Gastroesophageal sphincter (tissue), 3 donors: Measurements from ENCODE around the gene ADARB1.

ENCODE experiments used
- POLR2A ChIP-seq, 2 donors: fragments of 450-650 bp; IDR thresholded peaks; one replicate each; pipeline ENCODE4 v1.6.1; 2017; ENCODE audit warnings: antibody characterized with exemption in 2 of 2, mild to moderate bottlenecking in 2 of 2, moderate library complexity in 1 of 2
- TF ChIP-seq, protein P1 (sequence below), 4 experiments: fragments of 200-600 bp in 2 of 4; fragments of 450-650 bp in 2 of 4; sonication (generic) in 1 of 4; IDR thresholded peaks; one replicate each; pipeline ENCODE4 v1.5.1; 2017 to 2019; ENCODE audit warnings: antibody characterized with exemption in 4 of 4, mild to moderate bottlenecking in 2 of 4, moderate library complexity in 2 of 4

DNA sequence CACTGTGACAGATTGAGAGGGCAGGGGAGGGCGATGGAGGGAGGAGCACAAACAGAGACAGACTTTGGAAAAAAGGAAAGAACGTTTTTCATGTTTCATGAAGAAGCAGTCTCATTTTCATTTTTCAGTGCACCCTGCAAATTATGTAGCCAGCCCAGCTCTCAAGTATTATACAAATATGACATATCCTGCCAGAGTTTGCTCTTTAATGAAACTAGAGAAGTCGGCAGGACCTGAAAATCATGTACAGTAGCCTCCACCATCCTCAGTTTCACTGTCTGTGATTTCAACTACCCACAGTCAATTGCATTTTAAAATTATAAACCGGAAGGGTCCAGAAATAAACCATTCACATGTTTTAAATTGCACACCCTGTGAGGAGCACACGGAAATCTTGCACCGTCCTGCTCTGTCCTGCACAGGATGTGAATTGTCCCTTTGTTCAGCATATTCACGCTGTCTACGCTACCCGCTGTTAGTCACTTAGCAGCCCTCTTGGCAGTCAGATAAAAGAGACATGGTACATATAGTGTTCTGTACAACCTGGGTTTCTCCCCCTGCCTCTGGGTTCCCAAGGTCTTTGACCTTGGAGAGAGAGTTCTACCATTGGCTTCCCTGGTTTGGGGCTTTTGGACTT, 13.6 kb upstream of the ADARB1 start:
- no peak for TF ChIP-seq POLR2A (IDR thresholded peaks at IDR 0.05)
- TF ChIP-seq, protein P1, sequence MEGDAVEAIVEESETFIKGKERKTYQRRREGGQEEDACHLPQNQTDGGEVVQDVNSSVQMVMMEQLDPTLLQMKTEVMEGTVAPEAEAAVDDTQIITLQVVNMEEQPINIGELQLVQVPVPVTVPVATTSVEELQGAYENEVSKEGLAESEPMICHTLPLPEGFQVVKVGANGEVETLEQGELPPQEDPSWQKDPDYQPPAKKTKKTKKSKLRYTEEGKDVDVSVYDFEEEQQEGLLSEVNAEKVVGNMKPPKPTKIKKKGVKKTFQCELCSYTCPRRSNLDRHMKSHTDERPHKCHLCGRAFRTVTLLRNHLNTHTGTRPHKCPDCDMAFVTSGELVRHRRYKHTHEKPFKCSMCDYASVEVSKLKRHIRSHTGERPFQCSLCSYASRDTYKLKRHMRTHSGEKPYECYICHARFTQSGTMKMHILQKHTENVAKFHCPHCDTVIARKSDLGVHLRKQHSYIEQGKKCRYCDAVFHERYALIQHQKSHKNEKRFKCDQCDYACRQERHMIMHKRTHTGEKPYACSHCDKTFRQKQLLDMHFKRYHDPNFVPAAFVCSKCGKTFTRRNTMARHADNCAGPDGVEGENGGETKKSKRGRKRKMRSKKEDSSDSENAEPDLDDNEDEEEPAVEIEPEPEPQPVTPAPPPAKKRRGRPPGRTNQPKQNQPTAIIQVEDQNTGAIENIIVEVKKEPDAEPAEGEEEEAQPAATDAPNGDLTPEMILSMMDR (IDR thresholded peaks at IDR 0.05): no peak
